LNCaP clone FGC (cell line): ENCODE data around the gene TBL1XR1.

ENCODE experiments used
- DNase-seq: peaks from one replicate; pipeline ENCODE4 v3.0.0-alpha.2; 2011; ENCODE audit warnings: low read depth
- H3K4me3 ChIP-seq: 2 replicates; pipeline ENCODE4 v1.5.1; 2011; ENCODE audit warnings: mild to moderate bottlenecking, low read depth, low read length, control low read depth
- TF ChIP-seq, protein P1 (sequence below): IDR thresholded peaks from 2 replicates; pipeline ENCODE4 v1.5.1; 2012; ENCODE audit warnings: mild to moderate bottlenecking; ENCODE audit not compliant: control insufficient read depth, insufficient read depth; ENCODE audit errors: extremely low read depth

TBL1XR1 gene

GRCh38 chr3:177084616-177085015 lies 112.7 kb downstream of the TBL1XR1 start:
- TF ChIP-seq, protein P1, sequence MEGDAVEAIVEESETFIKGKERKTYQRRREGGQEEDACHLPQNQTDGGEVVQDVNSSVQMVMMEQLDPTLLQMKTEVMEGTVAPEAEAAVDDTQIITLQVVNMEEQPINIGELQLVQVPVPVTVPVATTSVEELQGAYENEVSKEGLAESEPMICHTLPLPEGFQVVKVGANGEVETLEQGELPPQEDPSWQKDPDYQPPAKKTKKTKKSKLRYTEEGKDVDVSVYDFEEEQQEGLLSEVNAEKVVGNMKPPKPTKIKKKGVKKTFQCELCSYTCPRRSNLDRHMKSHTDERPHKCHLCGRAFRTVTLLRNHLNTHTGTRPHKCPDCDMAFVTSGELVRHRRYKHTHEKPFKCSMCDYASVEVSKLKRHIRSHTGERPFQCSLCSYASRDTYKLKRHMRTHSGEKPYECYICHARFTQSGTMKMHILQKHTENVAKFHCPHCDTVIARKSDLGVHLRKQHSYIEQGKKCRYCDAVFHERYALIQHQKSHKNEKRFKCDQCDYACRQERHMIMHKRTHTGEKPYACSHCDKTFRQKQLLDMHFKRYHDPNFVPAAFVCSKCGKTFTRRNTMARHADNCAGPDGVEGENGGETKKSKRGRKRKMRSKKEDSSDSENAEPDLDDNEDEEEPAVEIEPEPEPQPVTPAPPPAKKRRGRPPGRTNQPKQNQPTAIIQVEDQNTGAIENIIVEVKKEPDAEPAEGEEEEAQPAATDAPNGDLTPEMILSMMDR = no peak
- peak; percentile 82 for DNase-seq
- peak overlapping the region; percentile 37 for H3K4me3 ChIP-seq

- TF ChIP-seq, protein P1 = no peak
- no peak for DNase-seq
- no peak overlapping the region for H3K4me3 ChIP-seq
Observed at GRCh38 chr3:177080122-177080521, 117.2 kb downstream of the TBL1XR1 start.

- no peak overlapping the region for H3K4me3 ChIP-seq
- DNase-seq = no peak
- TF ChIP-seq, protein P1 = no peak
Observed at GRCh38 chr3:177079684-177080083, 117.6 kb downstream of the TBL1XR1 start.

GRCh38 chr3:177071496-177072156 lies 125.7 kb downstream of the TBL1XR1 start:
- TF ChIP-seq, protein P1 = no peak
- H3K4me3 ChIP-seq = no peak overlapping the region
- DNase-seq = no peak

DNA sequence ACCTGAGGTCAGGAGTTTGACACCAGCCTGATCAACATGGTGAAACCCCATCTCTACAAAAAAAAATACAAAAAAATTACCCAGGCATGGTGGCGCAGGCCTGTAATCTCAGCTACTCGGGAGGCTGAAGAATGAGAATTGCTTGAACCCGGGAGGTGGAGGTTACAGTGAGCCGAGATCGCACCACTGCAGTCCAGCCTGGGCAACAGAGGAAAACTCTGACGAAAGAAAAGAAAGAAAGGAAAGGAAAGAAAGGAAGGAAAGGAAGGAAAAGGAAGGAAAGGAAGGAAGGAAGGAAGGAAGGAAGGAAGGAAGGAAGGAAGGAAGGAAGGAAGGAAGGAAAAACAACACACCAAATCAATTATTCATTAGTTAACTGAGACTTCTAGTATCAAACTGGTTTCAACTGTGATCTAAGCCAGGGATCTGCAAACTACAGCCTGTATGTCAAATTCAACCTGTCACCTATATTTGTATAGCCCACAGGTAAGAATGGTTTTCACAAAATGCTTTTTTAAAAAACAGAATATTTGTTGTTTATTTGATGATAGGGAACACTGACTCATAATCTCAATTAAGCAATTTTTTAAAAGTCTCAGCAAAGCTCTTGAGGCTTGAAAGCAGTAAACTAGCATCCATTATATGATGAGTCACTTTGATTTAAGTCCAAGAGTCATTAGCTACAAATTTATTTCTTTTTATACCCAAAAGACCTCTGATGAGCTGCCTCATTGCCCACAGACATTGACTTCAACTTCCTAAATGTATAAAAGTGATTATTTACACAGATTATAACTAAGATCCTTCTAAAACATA lies 127.6 kb downstream of the TBL1XR1 start:
- no peak overlapping the region for H3K4me3 ChIP-seq
- DNase-seq = no peak
- TF ChIP-seq, protein P1 = no peak

- no peak overlapping the region for H3K4me3 ChIP-seq
- no peak for DNase-seq
- TF ChIP-seq, protein P1 = no peak
Observed at GRCh38 chr3:177068967-177069366, 128.3 kb downstream of the TBL1XR1 start.

DNA sequence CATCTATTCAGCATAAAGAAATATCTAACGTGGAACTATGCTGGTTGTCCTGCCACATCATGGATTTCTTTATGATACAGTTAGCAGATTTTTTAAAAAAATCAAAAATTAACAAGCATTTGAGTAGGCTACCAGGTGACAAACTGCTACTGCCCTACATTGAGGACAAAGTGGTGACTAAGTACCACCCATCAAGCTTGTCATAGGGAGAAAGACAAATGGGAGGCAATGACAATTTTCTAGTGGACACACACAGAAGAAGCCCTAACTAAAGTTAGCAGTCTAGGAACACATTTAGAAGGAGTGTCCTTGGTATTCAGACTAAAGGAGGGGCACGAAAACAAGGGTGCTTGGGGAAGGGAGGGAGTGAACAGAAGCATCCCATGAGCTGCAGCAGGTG lies 131.2 kb downstream of the TBL1XR1 start:
- TF ChIP-seq, protein P1 = no peak
- no peak for DNase-seq
- H3K4me3 ChIP-seq = no peak overlapping the region
